NCI-H2107 (cell line): ENCODE measurements around the gene SERPINF2.
A peak's percentile ranks its signal among the peaks of the same experiment; 100 is the strongest.
"Not testable (repeated sequence)": the region's sequence is repeated elsewhere in the genome, so short reads cannot be mapped to it uniquely, and the experiment has no call there.

ENCODE experiments used
- DNase-seq: peaks from one replicate; lab custom pipeline; 2025; lab: John Stamatoyannopoulos, UW

SERPINF2 gene

GRCh38 chr17:1716076-1716911 is 26.4 kb upstream of the SERPINF2 start:
- DNase-seq: peak; percentile 92

- DNase-seq: peak; percentile 80
These were observed 25.6 kb upstream of the SERPINF2 start for GRCh38 chr17:1716912-1717695.

- no peak for DNase-seq
These were observed 24.1 kb upstream of the SERPINF2 start for GRCh38 chr17:1718362-1719165.

- no peak for DNase-seq
These were observed 21.8 kb upstream of the SERPINF2 start for GRCh38 chr17:1720856-1721386.

GRCh38 chr17:1722022-1722421 is 20.6 kb upstream of the SERPINF2 start:
- not testable (repeated sequence) for DNase-seq

GRCh38 chr17:1724351-1724868 is 18.3 kb upstream of the SERPINF2 start, which contains the start of gene WDR81:
Gene WDR81 (plus strand): TSS chr17:1724704. CDS start chr17:1724960, 256 bp downstream.
- no peak for DNase-seq

GRCh38 chr17:1724869-1725641 is 17.6 kb upstream of the SERPINF2 start:
- DNase-seq: no peak

GRCh38 chr17:1725642-1726511 is 16.8 kb upstream of the SERPINF2 start:
- no peak for DNase-seq

- DNase-seq: no peak
These were observed 15.9 kb upstream of the SERPINF2 start for GRCh38 chr17:1726626-1727257.

- DNase-seq: no peak
These were observed 15.3 kb upstream of the SERPINF2 start for GRCh38 chr17:1727258-1727789.

- DNase-seq: no peak
These were observed 14.6 kb upstream of the SERPINF2 start for GRCh38 chr17:1727876-1728630.

GRCh38 chr17:1729966-1730325 is 12.7 kb upstream of the SERPINF2 start:
- DNase-seq: no peak

- DNase-seq: no peak
These were observed 12.1 kb upstream of the SERPINF2 start for GRCh38 chr17:1730326-1731193.

- DNase-seq: no peak
These were observed 11.5 kb upstream of the SERPINF2 start for GRCh38 chr17:1731194-1731506.

- DNase-seq: no peak
These were observed 10.3 kb upstream of the SERPINF2 start for GRCh38 chr17:1732241-1732832.

GRCh38 chr17:1732833-1733321 is 9.8 kb upstream of the SERPINF2 start:
- no peak for DNase-seq

GRCh38 chr17:1733759-1734158 is 8.9 kb upstream of the SERPINF2 start:
- no peak for DNase-seq
